Measurements from ENCODE around the gene JOSD2.

Gene JOSD2, protein sequence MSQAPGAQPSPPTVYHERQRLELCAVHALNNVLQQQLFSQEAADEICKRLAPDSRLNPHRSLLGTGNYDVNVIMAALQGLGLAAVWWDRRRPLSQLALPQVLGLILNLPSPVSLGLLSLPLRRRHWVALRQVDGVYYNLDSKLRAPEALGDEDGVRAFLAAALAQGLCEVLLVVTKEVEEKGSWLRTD

DNA sequence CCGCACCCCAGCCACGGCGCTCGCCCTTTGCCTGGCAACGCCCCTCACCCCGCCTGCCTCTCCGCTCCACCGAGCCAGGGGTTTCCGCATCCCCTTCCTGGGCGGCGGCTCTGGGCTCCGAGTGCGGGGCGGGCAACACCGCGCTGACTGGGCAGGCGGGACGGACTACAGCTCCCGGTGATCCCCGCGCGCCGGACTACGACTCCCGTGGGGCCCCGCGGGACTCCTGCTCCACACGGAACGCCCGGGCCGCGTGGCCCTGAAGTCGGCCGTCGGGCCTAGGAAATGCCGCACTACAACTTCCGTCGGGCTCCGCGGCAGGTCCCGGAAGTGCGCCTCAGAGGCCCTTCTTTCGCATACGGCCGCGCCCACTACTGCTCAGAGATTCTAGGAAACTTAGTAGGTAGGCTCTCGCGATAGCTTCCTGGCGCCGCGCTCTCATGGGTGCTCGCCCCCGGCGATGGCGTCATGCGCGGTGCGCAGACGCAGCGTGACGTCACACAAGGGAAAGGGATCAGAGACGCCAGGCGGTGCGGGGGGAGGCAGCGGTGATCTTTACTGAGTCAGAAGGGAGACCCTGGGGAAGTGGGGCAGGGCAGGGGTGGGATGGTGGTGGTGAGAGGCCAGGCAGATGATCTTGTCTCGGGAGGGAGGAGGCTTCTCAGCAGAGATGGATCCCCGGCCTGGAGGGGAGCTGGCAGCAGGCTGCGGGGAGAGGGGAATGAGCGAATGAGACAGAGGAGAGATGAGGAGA, at the start of gene JOSD2:
JOSD2 (minus strand) TSS at position 123 of the 754 bp plus-strand sequence. CDS start 760 bp downstream, outside the sequence.
- DNase-seq: peak; percentile 98

DNA sequence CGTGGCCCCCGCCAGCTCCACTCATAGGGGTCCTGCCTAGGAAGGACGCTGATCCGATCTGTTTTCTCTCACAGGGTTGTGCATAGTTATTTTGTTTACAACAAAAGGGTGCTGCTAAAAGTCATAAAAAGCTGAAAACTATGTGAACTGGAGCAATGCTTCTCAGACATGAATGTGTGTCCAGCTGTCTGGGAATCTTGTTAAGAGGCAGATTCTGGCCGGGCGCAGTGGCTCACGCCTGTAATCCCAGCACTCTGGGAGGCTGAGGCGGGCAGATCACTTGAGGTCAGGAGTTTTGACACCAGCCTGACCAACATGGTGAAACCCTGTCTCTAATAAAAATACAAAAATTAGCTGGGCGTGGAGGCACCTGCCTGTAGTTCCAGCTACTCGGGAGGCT, 48.6 kb upstream of the JOSD2 start:
- no peak for DNase-seq

DNA sequence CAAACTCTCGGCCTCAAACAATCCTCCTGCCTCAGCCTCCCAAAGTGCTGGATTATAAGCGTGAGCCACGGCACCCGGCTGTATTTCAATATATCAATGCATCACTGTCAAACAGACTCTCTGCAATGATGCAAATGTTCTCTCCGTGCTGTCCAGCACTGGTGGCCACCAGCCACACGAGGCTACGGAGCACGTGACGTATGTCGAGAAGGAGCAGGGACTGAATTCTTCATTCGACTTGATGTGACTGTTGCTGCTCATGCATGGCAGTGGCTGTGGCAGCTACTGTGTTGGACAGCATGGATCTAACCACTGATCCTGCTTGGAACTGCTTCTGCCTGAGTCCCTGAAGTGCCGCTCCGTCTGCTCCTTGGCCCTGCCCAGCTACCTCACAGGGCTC, 47.5 kb upstream of the JOSD2 start:
- DNase-seq: no peak

DNA sequence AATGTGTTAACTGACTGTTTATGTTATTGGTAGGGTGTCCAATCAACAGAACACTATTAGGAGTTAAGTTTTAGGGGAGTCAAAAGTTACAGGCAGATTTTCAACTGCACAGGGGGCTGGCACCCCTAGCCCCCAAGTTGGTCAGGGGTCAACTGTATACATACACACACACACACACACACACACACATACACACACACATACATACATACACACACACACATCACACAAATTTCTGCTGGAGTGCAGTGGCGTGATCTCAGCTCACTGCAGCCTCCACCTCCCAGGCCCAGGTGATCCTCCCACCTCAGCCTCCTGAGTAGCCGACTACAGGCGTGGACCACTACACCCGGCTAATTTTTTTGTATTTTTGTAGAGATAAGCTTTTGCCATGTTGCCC, 47.0 kb upstream of the JOSD2 start:
- no peak for DNase-seq

DNA sequence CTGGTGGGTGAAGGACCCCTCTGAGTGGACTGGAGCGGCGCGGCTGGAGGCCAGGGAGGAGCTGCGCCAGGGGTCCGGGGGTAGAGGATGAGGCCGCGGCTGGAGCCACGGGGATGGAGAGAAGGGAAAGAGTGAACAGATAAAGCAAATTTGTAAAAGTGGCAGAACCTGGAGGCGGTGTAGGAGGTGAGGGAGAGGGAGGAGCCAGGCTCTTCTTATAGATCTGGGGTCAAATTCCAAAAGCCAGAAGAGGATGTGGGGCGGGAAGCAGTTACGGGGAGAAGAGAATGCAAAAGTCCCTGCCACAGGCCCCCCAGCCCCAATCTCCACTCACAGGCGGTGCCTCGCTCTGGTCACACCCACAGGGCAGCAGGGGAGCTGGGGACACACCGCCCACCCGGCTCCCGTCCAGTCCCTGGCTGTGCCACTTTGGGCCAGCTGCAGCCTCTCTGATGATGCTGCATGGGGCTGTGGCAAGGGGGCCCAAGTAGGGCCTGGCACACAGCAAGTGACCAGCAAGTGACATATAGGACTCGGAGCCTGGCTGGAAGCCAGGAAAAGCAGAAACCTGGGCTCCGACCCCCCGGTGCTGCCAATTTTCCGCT, 46.1 kb upstream of the JOSD2 start:
- no peak for DNase-seq

DNA sequence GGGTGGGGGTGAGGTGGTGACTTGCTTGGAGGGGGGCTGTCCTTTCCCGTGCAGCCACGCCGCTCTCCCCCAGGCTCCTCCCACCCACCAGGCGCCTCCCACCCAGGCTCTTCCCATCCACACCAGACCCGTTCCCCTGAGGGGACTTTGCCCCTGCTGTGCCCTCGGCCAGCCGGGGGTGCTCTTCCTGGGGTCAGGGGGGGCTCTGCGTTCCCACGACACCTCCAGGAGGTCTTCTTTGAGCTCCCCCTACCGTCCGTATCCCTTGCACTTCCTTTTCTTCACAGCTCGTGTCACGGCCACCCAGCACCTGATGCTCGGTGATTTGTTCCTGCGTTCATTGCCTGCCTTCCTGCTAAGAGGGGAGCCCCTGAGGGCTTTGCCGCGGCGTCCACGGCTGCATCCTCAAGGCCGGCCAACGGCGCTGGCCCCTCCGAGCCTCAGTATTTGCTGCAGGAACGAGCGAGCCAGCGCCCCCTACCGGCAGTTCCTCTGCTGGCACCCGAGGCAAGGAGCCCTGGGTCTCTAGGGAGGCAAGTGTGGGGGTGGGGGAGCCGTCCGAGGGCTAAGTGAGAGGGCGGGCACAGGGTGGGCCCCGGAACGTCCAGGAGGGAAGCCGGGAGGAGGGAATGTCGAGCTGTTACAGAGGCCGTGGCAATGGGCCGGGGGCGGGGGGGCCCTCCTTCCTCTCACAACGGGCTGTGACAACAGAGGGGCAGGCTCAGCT, 45.5 kb upstream of the JOSD2 start:
- DNase-seq: peak; percentile 63

DNA sequence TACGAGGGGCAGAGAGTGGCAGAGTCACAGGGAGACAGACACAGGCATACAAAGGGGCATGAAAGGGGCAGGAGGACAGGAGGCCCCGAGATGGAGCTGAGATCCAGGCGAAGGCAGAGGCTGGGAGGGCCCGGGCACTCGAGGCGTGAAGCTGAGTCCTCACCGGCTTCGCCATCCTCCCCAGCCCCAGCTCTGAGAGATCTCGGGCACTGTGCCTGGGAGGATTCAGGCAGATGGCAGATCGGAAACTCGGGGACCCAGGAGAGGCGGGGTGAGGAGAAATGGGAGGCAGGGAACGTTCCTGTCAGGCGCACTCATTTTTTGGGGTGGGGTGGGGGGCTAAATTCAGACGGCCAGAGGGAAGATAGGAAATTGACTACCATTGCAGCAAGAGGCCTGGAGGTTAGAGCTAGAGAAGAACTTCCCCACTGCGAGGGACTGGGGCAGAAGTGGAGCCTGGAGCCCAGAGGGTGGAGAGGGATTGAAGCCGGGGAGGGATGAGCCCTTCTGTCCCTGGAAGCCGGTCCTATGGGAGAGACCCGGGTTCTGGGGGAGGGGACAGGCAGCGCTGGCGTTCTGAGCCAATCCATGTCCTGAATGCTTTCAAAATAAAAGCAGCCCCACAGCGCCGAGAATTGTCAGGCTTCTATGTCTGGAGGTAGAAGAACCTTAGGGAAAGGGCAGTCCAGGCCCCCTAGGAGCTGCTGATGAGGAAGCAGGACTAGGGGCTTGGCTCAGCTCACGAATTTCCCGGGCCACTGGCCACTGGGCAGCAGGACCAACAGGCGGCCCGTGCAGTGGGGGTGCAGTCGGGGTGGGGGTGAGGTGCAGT, 44.7 kb upstream of the JOSD2 start:
- DNase-seq: peak; percentile 56

DNA sequence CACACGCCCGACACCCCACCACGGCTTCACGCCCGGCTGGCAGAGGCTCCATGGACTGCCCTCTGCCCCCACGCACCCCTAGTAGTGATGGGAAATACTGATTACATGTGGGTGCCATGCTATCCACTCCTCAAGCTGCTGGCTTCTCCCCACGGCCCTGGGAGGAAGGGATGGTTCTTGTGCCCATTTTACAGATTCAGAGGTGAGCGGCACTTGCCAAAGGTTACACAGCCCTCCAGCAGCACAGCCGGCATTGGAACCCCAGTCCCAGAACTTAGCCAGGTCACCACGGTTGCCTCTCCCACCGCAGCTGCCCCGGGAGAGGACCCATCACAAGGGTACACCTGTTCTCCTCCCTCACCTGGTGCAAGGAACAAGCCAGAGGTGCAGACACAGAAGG, 44.0 kb upstream of the JOSD2 start:
- DNase-seq: no peak

DNA sequence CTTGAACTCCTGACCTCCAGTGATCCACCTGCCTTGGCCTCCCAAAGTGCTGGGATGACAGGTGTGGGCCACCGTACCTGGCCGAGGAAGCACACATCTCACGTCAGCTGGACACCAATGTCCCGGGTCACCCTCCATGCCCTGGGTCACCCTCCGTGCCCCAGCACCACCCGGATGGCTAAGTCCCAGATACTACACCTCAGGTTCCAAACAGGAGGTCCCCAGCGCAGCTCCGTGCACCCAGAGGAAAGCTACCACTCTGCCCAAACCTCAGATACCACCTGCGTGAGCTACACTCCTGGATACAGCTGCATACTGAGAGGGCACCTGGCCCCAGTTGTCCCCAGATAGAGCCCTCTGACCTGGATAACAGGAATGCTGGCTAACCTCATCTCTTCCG, 43.2 kb upstream of the JOSD2 start:
- DNase-seq: no peak

DNA sequence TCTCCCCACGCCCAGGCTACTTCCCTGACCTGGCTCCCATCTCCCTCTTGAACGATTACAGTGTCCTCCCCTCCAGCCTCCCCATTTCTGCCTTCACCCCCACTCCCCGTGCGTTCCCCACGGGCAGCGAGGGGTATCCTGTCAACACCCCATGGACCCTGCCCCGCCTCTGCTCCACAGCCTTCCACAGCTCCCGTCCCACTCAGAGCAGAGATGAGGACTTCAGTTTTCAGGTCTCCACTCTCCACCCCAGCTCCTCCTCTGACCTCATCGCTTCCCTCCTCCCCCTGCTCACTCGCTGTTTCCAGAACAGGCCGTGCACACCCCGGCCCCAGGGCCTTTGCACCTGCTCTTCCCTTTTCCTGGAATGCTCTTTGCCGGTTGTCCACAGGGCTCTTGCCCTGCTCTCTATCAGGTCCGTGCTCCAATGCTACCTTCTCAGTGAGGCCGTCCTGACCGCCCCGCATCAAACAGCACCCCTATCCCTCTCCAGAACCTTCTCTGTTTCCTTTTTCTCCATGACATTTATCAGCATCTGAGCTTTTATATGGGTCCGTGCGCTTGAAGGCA, 42.2 kb upstream of the JOSD2 start:
- no peak for DNase-seq

DNA sequence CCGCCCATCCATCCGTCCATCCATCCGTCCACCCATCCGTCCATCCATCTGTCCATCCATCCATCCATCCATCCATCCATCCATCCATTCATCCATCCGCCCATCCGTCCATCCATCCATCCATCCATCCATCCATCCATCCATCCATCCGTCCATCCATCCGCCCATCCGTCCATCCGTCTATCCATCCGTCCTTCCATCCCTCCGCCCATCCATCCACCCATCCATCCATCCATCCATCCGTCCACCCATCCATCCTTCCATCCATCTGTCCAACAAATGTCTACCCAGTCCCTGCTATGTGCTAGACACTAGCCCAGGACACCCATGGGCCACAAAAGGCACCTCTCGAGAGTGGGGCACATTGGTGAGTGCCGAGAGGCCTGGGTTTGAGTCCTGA, 41.5 kb upstream of the JOSD2 start:
- DNase-seq: no peak

DNA sequence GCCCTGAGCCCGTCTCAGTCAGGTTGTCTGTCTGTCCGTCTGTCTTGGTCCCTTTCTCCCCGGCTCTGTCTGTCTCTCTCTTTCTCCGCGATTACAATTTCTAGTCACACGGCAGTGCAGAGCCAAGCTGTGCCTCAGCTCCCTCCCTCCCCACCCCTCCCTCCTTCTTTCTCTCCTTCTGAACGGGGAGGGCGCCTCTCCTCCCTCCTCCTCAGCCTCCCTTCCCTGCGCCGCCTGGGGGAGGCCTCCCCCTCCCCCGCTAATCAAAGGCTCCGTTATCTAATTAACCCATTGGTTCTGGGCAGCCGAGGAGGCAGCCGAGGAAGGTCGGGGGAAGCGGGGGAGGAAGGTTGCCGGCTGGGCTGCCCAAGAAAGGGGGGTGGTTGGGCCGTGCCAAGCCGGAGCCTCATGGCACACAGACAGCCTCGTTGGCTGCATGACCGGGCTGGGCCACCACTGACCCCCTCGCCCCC, 40.8 kb upstream of the JOSD2 start:
- DNase-seq: peak; percentile 18

DNA sequence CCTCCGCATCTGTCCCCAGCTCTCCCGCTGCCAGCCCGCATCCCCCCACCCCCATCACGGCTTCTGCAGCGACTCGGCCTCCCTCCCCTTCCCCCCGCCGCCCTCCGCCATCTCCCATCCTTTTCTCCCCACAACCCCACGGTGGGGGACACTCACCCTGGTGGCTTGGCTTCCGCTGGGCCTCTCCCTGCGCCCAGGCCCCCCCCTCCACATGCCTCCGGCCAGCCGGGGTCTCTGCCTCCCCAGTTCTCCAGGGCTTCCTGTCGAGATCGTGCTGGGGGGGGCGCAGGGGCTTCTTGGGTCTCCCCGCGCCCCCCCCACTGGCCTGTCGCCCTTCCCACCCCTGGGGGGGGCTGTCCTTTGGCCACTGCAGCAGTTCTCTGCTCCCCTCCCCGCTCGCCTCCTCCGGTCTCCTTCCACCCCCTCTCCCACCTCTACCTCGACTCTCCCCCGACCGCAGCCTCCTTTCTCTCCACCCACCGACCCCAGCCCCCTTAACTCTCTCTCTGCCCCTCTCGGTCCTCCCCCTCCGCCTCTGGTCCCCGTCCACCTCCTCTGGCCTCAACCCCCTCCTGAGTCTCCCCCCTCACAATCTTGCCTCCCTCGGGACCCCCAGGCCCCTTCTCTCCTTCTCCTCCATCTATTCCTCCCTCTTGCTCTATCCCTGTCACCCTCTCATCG, 40.2 kb upstream of the JOSD2 start:
- no peak for DNase-seq

DNA sequence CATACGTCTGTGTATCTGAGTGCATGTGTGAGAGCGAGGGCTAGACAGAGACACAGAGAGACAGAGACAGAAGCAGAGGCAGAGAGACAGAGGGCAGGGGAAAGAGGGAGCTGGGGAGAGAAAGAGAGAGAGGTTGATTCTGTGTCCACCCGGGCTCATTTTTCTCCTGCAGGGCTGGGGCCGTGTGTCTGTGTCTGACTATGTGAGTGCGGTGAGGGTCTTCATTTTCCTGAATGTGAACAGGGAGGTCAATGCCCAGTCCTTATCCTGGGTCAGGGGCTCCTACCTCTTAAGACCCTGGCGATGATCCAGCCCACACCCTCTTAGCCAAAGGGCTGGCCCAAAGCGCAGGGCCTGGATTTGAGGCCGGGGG, 39.6 kb upstream of the JOSD2 start:
- DNase-seq: no peak

DNA sequence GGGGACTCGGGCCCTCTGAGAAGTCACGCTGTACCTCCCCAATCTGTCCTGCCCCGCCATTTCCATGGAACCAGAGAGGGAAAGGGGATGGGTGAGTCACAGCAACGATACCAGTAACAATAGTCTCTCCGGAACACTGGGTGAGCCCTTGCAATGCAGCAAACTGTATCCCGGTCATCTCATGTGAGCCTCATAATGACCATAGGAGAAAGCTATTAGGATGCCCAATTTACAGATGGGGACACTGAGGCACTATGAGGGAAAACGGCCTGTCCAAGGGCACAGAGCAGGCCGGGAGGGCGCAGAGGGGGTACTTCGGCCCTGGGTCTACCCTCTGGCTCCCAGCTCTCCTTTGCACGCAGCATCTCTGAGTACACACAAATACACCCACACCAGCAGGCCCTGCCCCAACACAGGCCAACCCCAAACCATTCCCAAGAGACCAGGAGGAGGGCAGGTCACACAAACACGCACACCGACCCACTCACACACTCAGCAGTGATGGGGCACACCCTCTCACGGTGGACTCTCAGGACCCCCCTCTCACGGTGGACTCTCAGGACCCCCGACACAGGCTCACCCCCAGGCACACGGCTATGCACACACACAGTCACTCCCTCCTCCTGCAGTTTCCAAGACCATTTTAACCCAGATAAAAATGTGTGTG, 39.1 kb upstream of the JOSD2 start:
- no peak for DNase-seq

DNA sequence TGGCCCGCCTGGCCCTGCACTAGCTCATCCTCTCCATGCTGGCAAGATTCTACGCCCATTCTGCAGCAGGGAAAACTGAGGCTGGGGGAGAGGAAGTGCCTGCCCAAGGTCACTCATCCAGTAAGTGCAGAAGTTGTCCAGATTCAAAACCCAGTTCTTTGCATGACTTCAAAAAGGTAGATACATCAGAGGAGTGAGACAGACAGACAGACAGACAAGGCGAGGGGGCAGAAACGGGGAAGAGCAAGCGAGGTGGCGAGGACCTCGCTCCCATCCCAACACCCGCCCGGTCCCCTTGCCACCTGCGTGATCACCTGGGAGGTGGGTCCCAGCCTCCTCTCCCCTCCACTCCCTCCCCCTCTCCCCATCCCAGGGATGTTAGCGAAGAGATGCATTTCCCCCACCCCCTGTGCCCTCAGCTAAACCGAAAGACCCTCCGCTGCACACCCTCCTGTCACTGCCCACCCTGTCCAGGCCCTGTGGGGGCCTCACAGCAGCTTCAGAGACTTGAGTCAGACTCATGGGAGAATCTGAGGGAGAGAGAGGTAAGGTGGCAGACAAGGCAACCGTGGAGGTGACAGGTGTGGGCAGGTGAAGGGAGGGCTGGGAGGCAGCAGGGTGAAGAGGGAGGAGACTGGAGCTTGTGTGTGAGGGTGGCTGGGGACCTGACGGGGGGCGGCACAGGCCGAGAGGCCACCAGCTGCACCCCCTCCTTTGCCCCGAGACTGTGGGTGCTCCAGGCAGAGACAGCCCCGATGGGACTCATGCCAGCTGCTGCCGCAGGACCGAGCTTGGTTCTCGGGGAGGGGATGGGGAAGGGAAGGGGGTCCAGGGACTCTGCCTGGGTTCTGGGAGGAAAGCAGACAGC, 38.3 kb upstream of the JOSD2 start:
- peak; percentile 50 for DNase-seq

DNA sequence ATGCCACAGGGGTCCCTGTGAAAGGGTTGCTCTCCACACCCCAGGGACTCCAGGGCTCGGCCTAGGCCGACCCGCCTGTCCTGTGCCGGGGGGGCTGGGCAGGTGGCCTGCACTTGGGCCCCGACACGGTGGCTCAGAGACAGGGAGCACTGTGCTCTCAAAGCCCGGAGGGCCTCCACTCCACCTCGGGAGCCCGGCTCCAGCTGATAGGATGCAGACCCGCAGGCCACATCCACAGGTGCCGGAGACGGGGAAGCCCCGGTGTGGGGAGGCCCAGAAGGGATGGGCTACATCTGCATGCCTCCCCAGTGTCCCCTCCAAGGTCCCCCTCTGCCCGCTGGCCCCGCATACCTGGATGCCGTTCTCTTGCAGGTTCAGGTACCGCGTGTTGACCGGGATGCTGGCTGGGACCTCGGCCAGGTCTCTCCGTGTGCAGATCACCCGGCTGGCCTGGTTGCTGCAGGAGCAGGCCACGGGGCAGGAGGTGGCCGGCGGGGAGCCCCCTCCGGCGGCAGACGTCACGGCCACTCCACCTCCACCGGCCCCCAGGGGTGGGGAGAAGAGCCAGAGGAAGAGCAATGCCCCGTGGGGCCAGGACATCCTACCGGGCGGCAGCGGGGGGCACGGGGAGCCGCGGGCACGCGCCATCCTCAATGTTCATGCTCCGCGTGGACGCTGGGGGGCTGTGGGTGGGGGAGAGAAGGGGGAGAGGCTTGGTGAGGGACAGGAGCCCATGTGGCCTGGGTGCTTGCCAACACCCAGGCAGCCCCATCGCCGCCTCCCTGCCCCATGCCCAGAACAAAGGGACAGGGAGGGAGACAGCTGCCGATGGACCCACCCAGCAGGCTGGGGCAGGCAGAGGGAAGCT, 37.4 kb upstream of the JOSD2 start:
- DNase-seq: no peak

DNA sequence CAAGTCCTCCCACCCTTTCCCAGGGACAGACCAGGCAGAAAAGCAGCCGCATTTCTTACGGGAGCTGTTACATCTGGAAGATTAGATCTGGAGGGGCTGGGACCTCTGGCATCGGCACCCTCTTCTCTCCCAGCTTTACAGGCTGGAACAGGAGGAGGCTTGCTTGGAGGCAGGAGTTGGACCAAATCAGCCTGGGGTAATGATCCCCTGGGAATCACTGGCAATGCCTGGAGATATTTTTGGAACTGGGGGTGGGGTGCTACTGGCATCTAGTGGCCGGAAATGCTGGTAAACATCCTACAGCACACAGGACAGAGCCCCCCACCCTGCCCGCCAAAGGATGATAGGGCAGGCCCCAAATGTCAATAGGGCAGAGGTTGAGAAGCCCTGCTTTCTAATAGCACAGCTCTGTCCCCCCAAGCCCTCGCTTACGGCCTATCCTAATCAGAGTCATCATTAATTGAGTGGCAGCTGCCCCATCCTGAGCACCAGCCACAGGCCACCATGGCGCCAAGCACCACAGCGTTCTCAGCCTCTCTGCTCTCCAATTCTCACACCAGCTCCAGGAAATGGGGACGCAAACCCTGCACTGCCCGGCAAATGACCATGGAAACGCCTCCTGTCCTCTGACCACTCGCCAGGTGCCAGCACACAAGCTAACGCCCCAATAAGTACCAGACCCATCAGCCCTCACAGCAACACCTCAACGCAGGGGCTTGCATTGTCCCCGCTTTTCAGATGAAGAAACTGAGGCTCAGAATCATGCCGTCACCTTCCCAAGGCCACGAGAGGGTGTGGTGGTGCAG, 36.6 kb upstream of the JOSD2 start:
- peak; percentile 67 for DNase-seq
